Endothelial cell of umbilical vein (primary cell): ENCODE measurements around the gene SPINK4. TPM values are rescaled to one million over a fixed set of nuclear protein-coding genes. Genes with fewer than 3 reads are reported as not detected.

ENCODE experiments used
- BruUV-seq: library from RNA; stranded (reverse); fragments of 400-500 nt; replicated peaks from 2 replicates; lab custom pipeline; 2021; lab: Mats Ljungman, UMichigan
- CTCF ChIA-PET: fragments of 300-600, 350-600 bp; sonication (Branson Sonifier 250); formaldehyde crosslinking; loops from one replicate; lab custom pipeline; 2021; ENCODE audit warnings: antibody characterized with exemption, inconsistent platforms; lab: Charles Lee
- POLR2A ChIA-PET: fragments of 300-600, 350-600 bp; sonication (Branson Sonifier 250); formaldehyde crosslinking; loops from one replicate; lab custom pipeline; 2021; ENCODE audit warnings: antibody characterized with exemption, inconsistent platforms; lab: Charles Lee
- DNase-seq: peaks from one replicate; pipeline ENCODE4 v3.0.0-alpha.2; 2011; ENCODE audit warnings: low read depth, low spot score
- FAIRE-seq: peaks from 2 replicates; lab custom pipeline; 2011; peaks lifted over from hg19 to GRCh38; lab: Jason Lieb, UNC
- H2AFZ ChIP-seq: 2 replicates; pipeline ENCODE4 v1.6.0; 2012; ENCODE audit warnings: low read depth, low read length, control low read depth, inconsistent platforms
- H3K27ac ChIP-seq: 2 replicates; pipeline ENCODE4 v1.5.1; 2011; ENCODE audit warnings: low read depth, mild to moderate bottlenecking, control low read depth, low read length, moderate library complexity; ENCODE audit not compliant: insufficient read depth
- H3K27me3 ChIP-seq, 2 experiments: 2 replicates each; pipeline versions ENCODE4 v1.6.0 to v1.6.1; 2011; ENCODE audit warnings: low read length in 2 of 2, mixed read lengths in 1 of 2; ENCODE audit not compliant: control insufficient read depth in 2 of 2, insufficient read depth in 2 of 2
- H3K36me3 ChIP-seq, 2 experiments: 2 replicates in 1 of 2; 3 replicates in 1 of 2; pipeline ENCODE4 v1.5.1; 2011; ENCODE audit warnings: low read length in 2 of 2, mild to moderate bottlenecking in 1 of 2, moderate library complexity in 1 of 2; ENCODE audit not compliant: control insufficient read depth in 2 of 2, insufficient read depth in 2 of 2; ENCODE audit errors: extremely low read depth in 1 of 2
- H3K4me1 ChIP-seq: 3 replicates; pipeline ENCODE4 v1.5.1; 2011; ENCODE audit warnings: mild to moderate bottlenecking, low read length; ENCODE audit not compliant: control insufficient read depth, insufficient read depth; ENCODE audit errors: extremely low read depth
- H3K4me2 ChIP-seq: 2 replicates; pipeline ENCODE4 v1.6.1; 2011; ENCODE audit warnings: low read length, control low read depth, mixed read lengths; ENCODE audit not compliant: insufficient read depth
- H3K4me3 ChIP-seq, 3 experiments: fragments of 200-600 bp in 1 of 3; sonication (generic), shearing (Covaris generic) in 1 of 3; replicated peaks in 1 of 3; 2 replicates each; pipeline ENCODE4 v1.5.1; 2011 to 2016; ENCODE audit warnings: control low read depth in 3 of 3, low read length in 3 of 3, mild to moderate bottlenecking in 2 of 3, inconsistent platforms in 1 of 3, low read depth in 1 of 3, moderate library complexity in 1 of 3; ENCODE audit not compliant: insufficient read depth in 1 of 3
- H3K79me2 ChIP-seq: 2 replicates; pipeline ENCODE4 v1.6.0; 2012; ENCODE audit warnings: low read length, inconsistent platforms; ENCODE audit not compliant: control insufficient read depth, insufficient read depth
- H3K9ac ChIP-seq: replicated peaks from 2 replicates; pipeline ENCODE3; 2011; ENCODE audit warnings: low read length, control low read depth; ENCODE audit not compliant: insufficient read depth; ENCODE audit errors: extremely low read depth
- H3K9me1 ChIP-seq: replicated peaks from 3 replicates; pipeline ENCODE4 v1.6.0; 2011; ENCODE audit warnings: mild to moderate bottlenecking, low read length; ENCODE audit not compliant: control insufficient read depth, insufficient read depth; ENCODE audit errors: extremely low read depth
- H3K9me3 ChIP-seq: replicated peaks from 2 replicates; pipeline ENCODE4 v1.5.1; 2012; ENCODE audit warnings: low read length, inconsistent platforms; ENCODE audit not compliant: control insufficient read depth, insufficient read depth
- H4K20me1 ChIP-seq: replicated peaks from 2 replicates; pipeline ENCODE3; 2011; ENCODE audit warnings: mild to moderate bottlenecking, low read length; ENCODE audit not compliant: control insufficient read depth, insufficient read depth; ENCODE audit errors: extremely low read depth
- EZH2 ChIP-seq: IDR thresholded peaks from 2 replicates; pipeline ENCODE4 v1.6.1; 2012; ENCODE audit warnings: borderline replicate concordance, low read depth, mild to moderate bottlenecking, moderate library complexity, low read length, inconsistent platforms; ENCODE audit not compliant: severe bottlenecking
- FOS ChIP-seq: IDR thresholded peaks from 2 replicates; pipeline ENCODE4 v1.6.1; 2011; ENCODE audit warnings: mild to moderate bottlenecking, low read length, moderate library complexity, borderline replicate concordance; ENCODE audit not compliant: insufficient read depth
- GATA2 ChIP-seq: IDR thresholded peaks from 2 replicates; pipeline ENCODE4 v1.7.0; 2011; ENCODE audit warnings: low read depth, mild to moderate bottlenecking, moderate library complexity, mixed read lengths, low read length; ENCODE audit not compliant: insufficient read length, insufficient read depth
- JUN ChIP-seq: IDR thresholded peaks from 2 replicates; pipeline ENCODE4 v1.6.1; 2011; ENCODE audit warnings: borderline replicate concordance, low read depth; ENCODE audit not compliant: insufficient read length, insufficient read depth
- MYC ChIP-seq: IDR thresholded peaks from one replicate; pipeline ENCODE4 v1.6.1; 2011; ENCODE audit warnings: mild to moderate bottlenecking, low read depth, low read length
- POLR2A ChIP-seq: IDR thresholded peaks from 2 replicates; pipeline ENCODE4 v1.6.1; 2012; ENCODE audit warnings: low read depth, mild to moderate bottlenecking, control low read depth, low read length
- POLR2AphosphoS5 ChIP-seq: IDR thresholded peaks from 2 replicates; pipeline ENCODE4 v1.6.1; 2012; ENCODE audit warnings: low read depth, mild to moderate bottlenecking, control low read depth, low read length, moderate library complexity; ENCODE audit not compliant: insufficient read depth
- dilution Hi-C: fragments of 300-500 bp; cut with MboI; formaldehyde crosslinking; loops from one replicate; pipeline ENCODE4 v1.15.0; 2019; ENCODE audit warnings: low sequenced_read_pairs; ENCODE audit not compliant: extremely low pct_ligation_motif_present
- intact Hi-C: fragments of 100-400 bp; cut with micrococcal nuclease; formaldehyde crosslinking; loops from one replicate; pipeline ENCODE4 v1.10.0; 2022
- polyA plus RNA-seq, 4 experiments: library from polyadenylated mRNA; depleted of rRNA in 3 of 4; stranded (reverse) in 3 of 4; unstranded in 1 of 4; fragments of >200 nt; gene quantifications; 2 replicates each; pipeline versions ENCODE4 v1.2.1 to v1.2.3, GENCODE V29; 2011 to 2012; ENCODE audit warnings: missing spikeins in 1 of 4
- total RNA-seq: library from RNA; stranded (reverse); gene quantifications from 2 replicates; pipeline ENCODE4 v1.2.3, GENCODE V29; 2021
- TF ChIP-seq, protein P1 (sequence below): IDR thresholded peaks from 2 replicates; pipeline ENCODE4 v1.6.1; 2011; ENCODE audit not compliant: insufficient read depth, insufficient read length
- TF ChIP-seq, protein P2 (sequence below), 2 donors: IDR thresholded peaks; 1 replicate in 1 of 2; 2 replicates in 1 of 2; pipeline ENCODE4 v1.5.1; 2011; ENCODE audit warnings: low read length in 2 of 2, mild to moderate bottlenecking in 2 of 2, moderate library complexity in 2 of 2, control low read depth in 1 of 2, inconsistent platforms in 1 of 2, low read depth in 1 of 2; ENCODE audit not compliant: insufficient read depth in 1 of 2; ENCODE audit errors: extremely low read depth in 1 of 2

The SPINK4 gene
- total and polyA plus RNA-seq, 2 donors (not counting 3 experiments of a cell fraction or from before 2014, with no cell fraction given), result not detected

GRCh38 chr9:33210006-33210715, 29.8 kb upstream of the SPINK4 start:
- ChIA-PET POLR2A (no interaction called here), CTCF (no interaction called here)
- no peaks in the 10 kb centered on the region for H3K4me1 ChIP-seq
- H3K27ac ChIP-seq, result no peak overlapping the region
- dilution Hi-C loops, result no loop called here
- H3K4me2 ChIP-seq, result no peak overlapping the region
- H3K79me2 ChIP-seq, result no peaks in the 10 kb centered on the region
- no peaks in the 10 kb centered on the region for H4K20me1 ChIP-seq
- no TSS peak for BruUV-seq
- H3K9me1 ChIP-seq, result no peaks in the 10 kb centered on the region
- H2AFZ ChIP-seq, result no peak overlapping the region
- H3K27me3 ChIP-seq, result peaks cover 5 to 8% of the 10 kb centered on the region in 2 experiments
- no peak overlapping the region for H3K9ac ChIP-seq
- H3K9me3 ChIP-seq, result no peaks in the 10 kb centered on the region
- FAIRE-seq, result peak; percentile 24
- H3K36me3 ChIP-seq, result no peaks in the 10 kb centered on the region
- intact Hi-C loops, result no loop called here
- no peak for TF ChIP-seq GATA2
- DNase-seq, result no peak
- no peak overlapping the region for H3K4me3 ChIP-seq

- intact Hi-C loops (no loop called here), dilution Hi-C loops (no loop called here)
- DNase-seq, result no peak
- no peak overlapping the region for H3K4me3 ChIP-seq
- BruUV-seq, result no TSS peak
- H3K27ac ChIP-seq, result no peak overlapping the region
- H4K20me1 ChIP-seq, result no peaks in the 10 kb centered on the region
- no peaks in the 10 kb centered on the region for H3K9me3 ChIP-seq
- H3K27me3 ChIP-seq, result peaks cover 12% of the 10 kb centered on the region in 2 experiments
- ChIA-PET POLR2A (interaction anchor here (0.7 kb wide), 1 partner anchor 19 kb away, joined by 3 read pairs; no protein-coding TSS in a partner anchor), CTCF (interaction anchor here (1.5 kb wide), 2 partner anchors 10 to 14 kb away, joined by 3 to 4 read pairs; no protein-coding TSS in a partner anchor)
- FAIRE-seq, result no peak
- no peak overlapping the region for H2AFZ ChIP-seq
- H3K4me2 ChIP-seq, result no peak overlapping the region
- H3K9ac ChIP-seq, result no peak overlapping the region
- TF ChIP-seq EZH2, result no peak
- TF ChIP-seq GATA2, result no peak
- TF ChIP-seq, protein P1, sequence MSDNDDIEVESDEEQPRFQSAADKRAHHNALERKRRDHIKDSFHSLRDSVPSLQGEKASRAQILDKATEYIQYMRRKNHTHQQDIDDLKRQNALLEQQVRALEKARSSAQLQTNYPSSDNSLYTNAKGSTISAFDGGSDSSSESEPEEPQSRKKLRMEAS, result no peak
- TF ChIP-seq, protein P2, sequence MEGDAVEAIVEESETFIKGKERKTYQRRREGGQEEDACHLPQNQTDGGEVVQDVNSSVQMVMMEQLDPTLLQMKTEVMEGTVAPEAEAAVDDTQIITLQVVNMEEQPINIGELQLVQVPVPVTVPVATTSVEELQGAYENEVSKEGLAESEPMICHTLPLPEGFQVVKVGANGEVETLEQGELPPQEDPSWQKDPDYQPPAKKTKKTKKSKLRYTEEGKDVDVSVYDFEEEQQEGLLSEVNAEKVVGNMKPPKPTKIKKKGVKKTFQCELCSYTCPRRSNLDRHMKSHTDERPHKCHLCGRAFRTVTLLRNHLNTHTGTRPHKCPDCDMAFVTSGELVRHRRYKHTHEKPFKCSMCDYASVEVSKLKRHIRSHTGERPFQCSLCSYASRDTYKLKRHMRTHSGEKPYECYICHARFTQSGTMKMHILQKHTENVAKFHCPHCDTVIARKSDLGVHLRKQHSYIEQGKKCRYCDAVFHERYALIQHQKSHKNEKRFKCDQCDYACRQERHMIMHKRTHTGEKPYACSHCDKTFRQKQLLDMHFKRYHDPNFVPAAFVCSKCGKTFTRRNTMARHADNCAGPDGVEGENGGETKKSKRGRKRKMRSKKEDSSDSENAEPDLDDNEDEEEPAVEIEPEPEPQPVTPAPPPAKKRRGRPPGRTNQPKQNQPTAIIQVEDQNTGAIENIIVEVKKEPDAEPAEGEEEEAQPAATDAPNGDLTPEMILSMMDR (IDR thresholded peaks at IDR 0.05; ENCODE audit: extremely low read depth in 1 of 2, insufficient read depth in 1 of 2, low read depth in 1 of 2, low read length in 2 of 2), result no peak
- TF ChIP-seq JUN, result no peak
- TF ChIP-seq POLR2A, result no peak
- no peak for TF ChIP-seq MYC
- TF ChIP-seq FOS, result no peak
- no peak for TF ChIP-seq POLR2AphosphoS5
- H3K4me1 ChIP-seq, result no peaks in the 10 kb centered on the region
- no peaks in the 10 kb centered on the region for H3K9me1 ChIP-seq
- no peaks in the 10 kb centered on the region for H3K36me3 ChIP-seq
- H3K79me2 ChIP-seq, result no peaks in the 10 kb centered on the region
Measured at GRCh38 chr9:33211695-33212393, 28.1 kb upstream of the SPINK4 start.
